NCI-H82 treated with DMSO at 0.1 percent for 48 hours (cell line): ENCODE results near the gene ZNF710.
"Not testable (repeated sequence)": the region's sequence is repeated elsewhere in the genome, so short reads cannot be mapped to it uniquely, and the experiment has no call there.

Source experiments
- DNase-seq: peaks from one replicate; lab custom pipeline; 2025; ENCODE audit not compliant: unreplicated experiment; lab: John Stamatoyannopoulos, UW

ZNF710 gene

DNA sequence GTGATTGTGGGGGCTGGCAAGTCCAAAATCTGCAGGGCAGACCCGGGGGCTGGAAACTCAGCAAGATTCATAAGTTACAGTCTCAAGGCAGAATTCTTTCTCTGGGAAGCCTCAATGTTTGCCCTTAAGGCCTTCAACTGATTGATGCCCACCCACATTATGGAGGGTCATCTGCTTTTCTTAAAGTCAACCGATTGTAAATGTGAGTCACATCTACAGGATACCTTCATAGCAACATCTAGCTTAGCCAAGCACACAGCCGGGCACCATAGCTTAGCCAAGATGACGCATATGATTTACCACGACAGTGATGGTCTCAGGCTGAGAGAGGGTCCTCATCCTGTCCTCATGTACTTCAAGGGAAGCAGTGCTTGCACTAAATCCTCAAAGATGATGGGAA is 57.7 kb downstream of the ZNF710 start:
- DNase-seq: no peak

DNA sequence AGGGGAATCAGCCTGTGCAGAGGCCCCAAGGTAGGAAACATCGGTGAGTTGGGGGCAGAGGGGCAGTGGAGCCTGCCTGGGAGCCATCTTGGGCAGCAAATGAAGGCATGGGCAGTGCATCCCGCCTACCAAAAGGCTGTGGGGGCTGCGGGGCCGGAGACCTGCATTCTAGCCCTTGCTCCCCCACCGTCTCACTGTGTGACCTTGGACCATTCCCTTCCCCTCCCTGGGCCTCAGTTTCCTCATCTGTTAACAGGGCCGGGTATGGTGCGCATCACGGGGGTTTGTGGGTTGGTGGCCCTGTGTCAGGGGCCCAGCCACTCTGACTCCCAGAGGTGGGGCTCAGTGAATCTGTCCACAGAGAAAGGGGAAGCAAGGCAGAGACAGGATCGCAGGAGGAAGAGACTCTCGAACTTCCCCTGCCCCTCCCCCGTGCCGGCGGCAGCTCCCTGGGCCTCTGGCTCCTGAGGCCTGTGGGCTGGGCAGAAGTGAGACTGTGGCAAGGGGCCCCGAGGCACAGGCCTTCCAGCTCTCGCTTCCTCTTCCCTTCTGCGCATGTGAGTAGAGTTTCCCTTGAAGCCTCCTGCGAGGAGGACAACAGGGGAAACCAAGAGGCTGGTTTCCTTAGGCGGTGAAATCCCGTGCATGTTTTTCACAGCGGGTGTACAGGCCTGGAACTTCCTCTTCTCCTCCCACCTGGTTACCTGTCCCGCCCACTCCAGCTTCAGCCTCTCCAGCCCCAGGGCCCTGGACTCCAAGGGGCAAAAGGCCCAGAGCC is 58.3 kb downstream of the ZNF710 start:
- DNase-seq: no peak

DNA sequence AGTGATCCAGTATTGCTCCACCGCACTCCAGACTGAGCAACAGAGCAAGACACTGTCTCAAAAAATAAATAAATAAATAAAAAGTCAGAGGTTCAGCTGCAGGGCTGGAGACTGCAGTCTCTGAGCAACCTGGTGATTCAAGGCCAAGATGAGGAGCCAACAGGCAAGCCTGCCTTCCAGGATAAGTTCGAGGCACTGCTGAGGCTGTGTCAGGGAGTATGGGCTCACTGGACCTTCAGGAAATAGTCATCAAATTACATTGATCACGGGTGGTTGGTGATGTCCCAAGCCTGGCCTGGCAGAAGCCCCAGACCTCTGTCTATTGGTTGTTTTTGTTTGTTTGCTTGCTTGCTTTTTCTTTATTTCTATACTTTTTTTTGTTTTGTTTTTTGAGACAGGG is 59.7 kb downstream of the ZNF710 start:
- DNase-seq: no peak

DNA sequence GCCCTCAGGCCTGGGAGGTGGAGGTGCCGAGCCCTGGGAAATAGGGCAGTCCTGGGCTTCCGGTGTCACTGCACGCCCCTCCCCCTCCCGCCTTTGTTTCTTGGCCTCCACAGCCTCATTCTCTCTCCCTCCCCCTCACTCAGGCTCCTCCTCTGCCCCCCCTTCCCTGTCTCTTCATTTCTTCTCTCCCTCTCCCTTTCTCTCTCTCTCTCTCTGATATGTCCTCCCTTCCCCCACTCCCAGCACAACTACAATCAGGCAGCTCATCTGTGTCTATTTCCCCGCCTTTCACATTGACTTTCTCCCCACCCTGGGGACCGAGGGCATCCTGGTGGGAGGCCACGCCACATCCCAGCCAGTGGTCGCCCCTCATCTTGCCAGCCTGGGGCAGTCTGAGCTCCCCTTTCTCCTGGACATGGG is 60.9 kb downstream of the ZNF710 start:
- no peak for DNase-seq

DNA sequence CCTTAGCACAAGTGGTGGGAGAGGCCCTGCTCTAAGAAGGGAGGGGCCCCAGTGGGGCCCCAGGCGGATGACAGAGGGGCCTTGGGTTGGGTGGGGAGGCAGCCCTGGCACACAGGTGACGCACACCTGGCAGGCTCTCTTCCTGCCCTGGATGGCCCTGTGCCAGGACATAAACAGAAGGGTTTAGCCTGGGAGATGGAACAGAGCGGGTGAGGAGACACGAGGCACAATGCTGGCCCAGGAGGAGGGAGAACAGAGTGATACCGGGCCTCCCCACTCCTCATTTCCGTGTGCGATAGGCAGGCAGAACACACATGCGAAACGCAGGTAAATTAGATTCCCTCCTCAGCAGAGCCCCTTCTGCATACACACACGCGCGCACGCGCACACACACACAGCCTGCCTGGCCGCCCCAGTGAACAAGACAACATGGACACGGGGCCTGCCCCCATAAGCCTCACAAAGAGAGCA is 61.4 kb downstream of the ZNF710 start:
- no peak for DNase-seq

DNA sequence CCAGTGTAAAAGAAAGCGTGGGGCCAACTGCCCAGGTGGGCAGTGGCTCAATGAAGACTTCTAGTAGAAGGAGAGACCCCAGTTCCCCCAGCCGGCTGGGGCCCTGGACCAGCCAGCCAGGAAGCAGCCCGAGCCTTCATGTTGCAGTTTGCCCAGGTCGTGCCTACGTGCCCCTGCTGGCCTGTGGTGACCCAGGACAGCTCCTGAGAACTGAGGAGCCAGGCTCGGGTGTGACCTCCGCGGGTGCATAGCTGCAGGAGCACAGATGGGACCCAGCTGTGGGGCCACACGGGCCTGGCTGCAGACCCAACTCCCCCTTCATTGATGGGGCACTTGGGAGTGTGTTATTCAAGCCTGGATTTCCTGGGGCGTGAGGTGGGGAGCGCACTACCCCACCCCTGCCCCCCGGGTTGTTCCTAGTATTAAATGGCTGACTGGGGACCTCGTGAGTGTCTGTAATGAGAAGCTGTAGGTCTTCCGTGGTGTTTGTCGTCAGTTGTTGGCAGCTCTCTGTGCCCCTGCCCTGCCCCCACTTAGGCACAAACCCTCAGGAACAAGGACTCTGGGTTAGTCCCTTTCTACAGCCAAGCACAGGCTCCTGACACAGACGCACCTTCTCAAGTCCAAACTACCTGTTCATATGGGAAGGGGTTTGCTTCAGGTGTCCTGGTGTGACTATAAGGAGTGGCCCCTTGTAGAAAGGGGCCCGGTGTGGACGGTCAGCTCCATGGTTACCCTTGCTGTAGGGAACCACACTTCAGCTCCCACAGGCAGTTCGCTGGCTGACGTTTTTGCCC is 62.0 kb downstream of the ZNF710 start:
- DNase-seq: no peak

DNA sequence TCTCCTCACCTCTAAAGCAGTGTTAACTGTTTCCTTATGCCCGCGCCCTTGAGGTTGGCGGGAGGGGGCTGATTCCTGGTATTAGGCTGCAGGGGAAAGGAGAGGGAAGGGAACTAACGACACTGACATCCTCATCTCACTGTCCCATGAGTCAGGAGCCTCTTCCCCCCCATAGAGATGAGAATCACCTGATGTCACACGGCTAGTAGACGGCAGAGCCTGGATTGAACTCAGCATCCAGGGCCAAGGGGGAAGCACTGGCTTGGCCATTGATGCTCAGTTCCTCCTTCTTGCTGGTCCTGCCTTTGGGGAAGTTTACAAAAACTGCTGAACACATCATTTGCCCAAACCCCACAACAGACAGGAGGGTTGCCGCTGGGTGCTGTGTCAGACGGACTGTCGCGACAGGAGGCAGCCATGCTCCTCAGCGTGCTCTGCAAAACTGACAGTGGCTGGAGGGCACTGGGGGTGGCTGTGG is 62.7 kb downstream of the ZNF710 start:
- no peak for DNase-seq

DNA sequence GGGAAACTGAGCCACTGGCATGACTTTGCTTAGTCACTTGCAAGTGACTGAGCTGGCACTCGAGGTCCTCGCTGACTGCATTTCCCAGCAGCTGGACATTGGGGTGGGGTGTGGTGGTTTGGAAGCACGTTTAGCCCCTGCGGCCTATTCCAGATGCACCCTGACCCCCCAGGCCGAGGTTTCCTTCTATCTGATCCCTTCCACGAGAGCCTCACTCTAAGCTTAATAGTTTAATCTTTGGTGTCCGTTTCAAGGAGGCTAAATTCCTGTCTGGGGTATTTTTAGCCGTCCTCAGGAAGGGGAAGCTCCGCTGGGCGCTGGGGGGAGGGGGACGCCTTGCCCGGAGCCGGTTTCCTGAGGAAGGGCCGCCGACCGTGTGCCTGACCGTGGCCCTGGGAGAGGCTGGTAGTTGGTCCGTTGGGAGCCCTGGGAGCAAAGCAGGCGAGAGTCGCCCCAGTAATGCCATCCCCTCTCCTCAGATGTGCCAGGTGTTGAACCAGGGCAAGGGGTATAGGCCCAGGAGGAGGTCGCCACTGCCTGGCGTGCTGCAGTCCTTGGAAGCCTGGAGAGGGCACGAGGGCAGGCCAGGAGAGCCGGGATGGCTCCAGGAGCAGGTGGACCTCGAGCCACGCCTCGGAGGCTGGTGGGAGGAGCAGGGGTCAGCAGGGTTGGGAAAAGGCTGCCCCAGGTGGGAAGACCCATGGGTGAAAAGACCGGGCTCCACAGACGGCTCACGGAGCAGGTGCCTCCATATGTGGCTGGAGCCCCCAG is 64.0 kb downstream of the ZNF710 start:
- no peak for DNase-seq

DNA sequence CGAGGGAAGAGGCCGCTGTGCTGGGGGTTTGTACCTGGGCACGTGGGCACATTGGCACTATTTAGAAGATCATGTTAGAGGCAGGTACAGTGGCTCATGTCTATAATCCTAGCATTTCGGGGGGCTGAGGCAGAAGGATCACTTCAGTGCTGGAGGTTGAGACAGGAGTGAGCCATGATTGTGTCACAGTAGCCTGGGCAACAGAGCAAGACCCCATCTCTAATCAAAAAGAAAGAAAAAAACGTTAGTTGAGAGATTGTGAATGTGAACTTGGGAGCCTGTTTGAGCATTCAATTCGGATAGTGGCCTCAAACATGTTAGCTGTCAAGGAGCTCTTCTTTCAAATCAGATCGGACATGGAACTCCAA is 64.5 kb downstream of the ZNF710 start:
- no peak for DNase-seq

DNA sequence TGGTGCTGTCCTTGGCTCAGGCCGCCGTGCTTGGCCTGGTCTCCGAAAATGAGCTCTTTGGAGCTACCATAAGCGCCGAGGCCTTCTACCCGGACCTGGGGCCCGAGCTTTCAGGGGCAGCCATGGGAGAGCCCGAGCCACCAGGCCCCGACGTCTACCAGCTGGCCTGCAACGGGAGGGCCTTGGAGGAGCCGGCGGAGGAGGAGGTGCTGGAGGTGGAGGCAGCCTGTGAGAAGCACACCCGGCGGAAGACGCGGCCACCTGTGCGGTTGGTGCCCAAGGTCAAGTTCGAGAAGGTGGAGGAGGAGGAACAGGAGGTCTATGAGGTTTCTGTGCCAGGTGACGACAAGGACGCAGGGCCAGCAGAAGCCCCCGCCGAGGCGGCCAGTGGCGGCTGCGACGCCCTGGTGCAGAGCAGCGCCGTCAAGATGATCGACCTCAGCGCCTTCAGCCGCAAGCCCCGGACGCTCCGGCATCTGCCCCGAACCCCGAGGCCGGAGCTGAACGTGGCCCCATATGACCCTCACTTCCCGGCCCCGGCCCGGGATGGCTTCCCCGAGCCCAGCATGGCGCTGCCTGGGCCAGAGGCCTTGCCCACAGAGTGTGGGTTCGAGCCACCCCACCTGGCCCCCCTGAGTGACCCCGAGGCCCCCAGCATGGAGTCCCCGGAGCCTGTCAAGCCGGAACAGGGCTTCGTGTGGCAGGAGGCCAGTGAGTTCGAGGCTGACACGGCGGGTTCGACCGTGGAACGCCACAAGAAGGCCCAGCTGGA is 66.2 kb downstream of the ZNF710 start:
- no peak for DNase-seq

DNA sequence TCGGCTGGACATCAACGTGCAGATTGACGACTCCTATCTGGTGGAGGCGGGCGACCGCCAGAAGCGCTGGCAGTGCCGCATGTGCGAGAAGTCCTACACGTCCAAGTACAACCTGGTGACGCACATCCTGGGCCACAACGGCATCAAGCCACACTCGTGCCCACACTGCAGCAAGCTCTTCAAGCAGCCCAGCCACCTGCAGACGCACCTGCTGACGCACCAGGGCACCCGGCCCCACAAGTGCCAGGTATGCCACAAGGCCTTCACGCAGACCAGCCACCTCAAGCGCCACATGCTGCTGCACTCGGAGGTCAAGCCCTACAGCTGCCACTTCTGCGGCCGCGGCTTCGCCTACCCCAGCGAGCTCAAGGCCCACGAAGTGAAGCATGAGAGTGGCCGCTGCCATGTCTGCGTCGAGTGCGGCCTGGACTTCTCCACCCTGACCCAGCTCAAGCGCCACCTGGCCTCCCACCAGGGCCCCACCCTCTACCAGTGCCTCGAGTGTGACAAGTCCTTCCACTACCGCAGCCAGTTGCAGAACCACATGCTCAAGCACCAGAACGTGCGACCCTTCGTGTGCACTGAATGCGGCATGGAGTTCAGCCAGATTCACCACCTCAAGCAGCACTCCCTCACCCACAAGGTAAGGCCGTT is 67.0 kb downstream of the ZNF710 start:
- DNase-seq: no peak

DNA sequence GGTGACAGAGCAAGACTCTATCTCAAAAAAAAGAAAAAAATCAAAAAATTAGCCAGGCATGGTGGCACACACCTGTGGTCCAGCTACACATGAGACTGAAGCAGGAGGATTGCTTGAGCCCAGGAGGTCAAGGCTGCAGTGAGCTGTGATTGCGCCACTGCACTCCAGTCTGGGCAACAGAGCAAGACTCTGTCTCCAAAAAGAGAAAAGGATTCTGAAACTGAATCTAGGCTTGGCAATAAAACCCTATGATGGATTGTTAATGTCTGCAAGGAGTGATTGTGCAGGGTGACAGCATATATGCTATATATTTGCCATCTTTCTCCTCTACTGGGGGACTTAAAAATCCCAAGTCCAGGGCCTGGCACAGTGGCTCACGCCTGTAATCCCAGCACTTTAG is 69.5 kb downstream of the ZNF710 start:
- not testable (repeated sequence) for DNase-seq

DNA sequence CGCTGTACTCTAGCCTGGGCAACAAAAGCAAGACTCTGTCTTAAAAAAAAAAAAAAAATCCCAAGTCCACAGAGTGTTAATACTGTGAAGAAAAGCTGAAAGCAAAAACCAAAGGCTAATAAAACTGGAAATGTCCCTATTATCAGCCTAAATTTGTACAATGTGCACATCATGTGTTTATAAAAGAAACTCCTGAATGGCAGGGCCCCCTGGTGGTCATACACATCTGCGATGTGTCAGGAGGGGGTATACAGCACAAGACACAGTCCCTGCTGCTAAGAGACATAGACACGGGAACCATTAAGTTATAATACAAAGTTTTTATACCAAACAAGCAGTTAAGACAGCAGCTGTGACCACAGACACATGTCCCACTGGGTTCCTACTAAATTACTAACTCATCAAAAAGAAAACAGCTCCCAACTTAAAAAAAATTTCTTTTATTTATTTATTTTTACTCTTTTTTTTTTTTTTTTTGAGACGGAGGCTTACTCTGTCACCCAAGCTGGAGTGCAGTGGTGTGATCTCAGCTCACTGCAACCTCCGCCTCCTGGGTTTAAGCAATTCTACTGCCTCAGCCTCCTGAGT is 70.2 kb downstream of the ZNF710 start:
- DNase-seq: no peak

DNA sequence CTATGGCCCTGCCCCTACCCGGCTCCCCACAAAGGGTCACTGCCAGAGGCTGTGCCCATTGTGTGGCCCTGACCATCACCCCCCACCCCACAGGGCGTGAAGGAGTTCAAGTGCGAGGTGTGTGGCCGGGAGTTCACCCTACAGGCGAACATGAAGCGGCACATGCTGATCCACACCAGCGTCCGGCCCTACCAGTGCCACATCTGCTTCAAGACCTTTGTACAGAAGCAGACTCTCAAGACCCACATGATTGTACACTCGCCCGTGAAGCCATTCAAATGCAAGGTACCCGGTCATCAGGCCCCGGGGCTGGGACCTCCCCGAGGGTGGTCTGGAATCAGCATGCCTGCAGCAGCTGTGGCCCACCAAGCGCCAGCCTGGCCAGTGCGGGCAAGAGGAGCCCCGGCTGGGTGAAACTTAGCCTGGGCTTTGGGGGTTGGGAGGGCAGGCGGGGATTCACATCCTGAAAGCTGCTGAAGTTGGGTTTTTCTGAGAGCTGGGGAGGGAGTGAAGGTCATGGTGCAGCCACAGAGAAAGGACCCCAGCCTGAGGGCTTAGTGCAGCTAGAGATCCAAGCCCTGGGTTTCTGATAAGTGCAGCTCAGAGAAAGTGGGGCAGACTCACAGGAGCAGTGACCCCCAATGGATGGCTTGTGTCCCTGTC is 72.0 kb downstream of the ZNF710 start:
- DNase-seq: no peak

DNA sequence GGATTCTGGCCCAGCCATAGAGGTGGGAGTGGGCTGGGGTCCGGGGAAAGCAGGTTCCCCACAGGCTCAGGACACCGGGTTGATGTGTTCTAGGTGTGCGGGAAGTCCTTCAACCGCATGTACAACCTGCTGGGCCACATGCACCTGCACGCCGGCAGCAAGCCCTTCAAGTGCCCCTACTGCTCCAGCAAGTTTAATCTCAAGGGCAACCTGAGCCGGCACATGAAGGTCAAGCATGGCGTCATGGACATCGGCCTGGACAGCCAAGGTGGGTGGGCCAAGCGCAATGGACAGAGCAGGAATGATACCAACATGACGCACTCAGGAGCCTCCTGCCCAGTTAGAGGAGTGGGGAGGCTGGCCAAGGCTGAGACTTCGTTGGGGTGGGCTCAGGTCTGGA is 72.9 kb downstream of the ZNF710 start:
- no peak for DNase-seq

DNA sequence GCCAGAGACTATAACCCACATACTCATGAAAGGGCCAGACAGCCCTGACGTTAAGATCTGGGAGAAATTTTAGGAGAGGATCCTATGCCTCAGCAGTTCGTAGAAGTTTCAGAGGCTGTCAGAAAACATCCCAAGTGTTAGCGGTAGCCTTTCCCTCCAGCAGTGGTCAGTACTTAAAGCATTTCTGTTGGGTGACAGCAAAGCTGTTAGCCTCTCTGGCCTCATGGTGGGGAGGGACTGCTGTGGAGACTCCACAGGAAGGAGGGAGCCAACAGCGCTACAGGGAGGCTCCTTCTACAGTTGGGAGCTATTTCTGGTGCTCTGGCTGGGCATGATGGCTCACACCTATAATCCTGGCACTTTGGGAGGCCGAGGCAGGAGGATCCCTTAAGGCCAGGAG is 73.8 kb downstream of the ZNF710 start:
- no peak for DNase-seq

DNA sequence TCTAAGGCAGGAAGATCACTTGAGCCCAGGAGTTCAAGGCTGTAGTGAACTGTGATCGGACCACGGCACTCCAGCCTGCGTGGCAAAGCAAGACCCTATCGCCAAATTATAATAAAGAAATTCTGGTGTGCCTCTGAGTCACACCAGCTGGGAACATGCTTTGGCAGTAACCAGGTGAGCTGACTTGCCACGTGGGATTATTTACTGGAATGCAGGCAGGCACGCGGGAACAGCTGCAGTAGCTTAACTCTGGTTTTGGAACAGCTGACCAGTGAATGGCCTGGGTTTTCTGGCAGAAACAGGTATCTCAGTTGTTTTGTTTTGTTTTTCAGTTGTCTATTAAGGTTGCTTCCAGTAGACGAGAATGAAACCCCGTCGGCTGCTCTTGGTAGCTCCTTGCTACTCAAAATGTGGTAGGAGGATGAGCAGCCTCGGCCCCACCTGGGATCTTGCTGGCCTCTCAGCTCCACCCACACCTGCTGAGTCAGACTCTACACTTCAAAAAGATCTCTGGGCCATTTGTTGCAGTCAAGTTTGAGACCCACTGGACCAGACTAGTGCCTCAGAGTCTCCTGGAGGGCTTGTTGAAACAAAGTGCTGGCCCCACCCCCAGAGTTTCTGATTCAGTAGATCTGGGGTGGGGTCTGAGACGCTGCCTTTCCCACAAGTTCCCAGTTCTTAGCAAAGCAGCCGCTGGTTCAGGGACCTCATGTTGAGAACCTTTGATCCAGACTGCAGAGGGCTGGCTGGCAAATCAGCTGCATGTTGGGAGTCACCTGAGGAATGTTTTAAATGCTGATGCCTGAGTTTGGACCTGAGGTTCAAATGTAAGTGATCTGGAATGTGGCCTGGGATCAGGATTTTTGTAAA is 74.5 kb downstream of the ZNF710 start:
- no peak for DNase-seq

DNA sequence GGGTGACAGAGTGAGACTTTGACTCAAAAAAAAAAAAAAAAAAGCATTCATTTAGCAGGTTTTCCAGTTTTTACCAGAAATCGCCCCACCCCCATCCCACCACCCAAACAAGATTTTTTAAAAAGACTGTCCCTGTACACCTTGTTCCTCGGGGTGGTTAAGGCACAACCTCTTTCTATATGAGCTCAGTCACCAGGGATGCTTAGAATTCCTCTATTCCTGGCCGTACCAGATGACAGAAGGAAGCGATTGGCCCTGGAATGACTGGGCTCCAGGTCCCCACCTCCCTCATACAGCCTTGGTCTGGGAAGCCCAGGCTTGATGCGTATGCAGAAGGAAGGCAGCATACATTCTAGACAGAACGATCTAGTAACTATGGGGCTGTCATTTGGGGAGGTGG is 75.6 kb downstream of the ZNF710 start:
- no peak for DNase-seq
